ENCODE data around the gene ZNF236. TPM values are rescaled to one million over a fixed set of nuclear protein-coding genes. Genes with fewer than 3 reads are reported as not detected.

Gene ZNF236
- total RNA-seq, 2 experiments from 2014 or later = 6.6 to 16.1 TPM

DNA sequence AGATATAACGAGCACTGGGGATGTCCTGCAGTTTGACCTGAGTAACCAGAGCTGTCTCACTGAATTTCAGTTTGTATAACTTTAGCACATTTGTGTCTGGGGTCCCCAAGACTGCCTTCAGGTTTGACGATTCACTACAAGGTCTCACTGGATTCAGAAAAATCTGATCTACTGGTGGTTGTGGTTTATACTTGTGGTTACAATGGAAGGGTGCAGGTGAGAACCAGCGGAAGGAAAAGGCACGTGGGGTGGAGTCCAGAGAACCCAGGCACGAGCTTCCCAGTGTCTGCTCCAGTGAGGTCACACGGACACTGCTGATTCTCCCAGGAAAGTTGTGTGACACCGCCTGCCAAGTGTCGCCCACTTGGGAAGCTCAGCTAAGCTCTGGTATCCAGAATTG lies 126.0 kb downstream of the ZNF236 start:
- POLR2A ChIA-PET = no interaction called here
- H3K79me2 ChIP-seq (ENCODE audit: insufficient read depth, low read depth, low read length) = no peaks in the 10 kb centered on the region
- no peaks in the 10 kb centered on the region for H4K20me1 ChIP-seq (ENCODE audit: insufficient read depth, low read length)
- H3K36me3 ChIP-seq (ENCODE audit: insufficient read depth, low read length) = peaks cover 14% of the 10 kb centered on the region
- TF ChIP-seq, protein P1, sequence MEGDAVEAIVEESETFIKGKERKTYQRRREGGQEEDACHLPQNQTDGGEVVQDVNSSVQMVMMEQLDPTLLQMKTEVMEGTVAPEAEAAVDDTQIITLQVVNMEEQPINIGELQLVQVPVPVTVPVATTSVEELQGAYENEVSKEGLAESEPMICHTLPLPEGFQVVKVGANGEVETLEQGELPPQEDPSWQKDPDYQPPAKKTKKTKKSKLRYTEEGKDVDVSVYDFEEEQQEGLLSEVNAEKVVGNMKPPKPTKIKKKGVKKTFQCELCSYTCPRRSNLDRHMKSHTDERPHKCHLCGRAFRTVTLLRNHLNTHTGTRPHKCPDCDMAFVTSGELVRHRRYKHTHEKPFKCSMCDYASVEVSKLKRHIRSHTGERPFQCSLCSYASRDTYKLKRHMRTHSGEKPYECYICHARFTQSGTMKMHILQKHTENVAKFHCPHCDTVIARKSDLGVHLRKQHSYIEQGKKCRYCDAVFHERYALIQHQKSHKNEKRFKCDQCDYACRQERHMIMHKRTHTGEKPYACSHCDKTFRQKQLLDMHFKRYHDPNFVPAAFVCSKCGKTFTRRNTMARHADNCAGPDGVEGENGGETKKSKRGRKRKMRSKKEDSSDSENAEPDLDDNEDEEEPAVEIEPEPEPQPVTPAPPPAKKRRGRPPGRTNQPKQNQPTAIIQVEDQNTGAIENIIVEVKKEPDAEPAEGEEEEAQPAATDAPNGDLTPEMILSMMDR (conservative IDR thresholded peaks at IDR 0.05; ENCODE audit: low read length) = no peak
- TF ChIP-seq EZH2phosphoT487 (IDR thresholded peaks at IDR 0.05; ENCODE audit: borderline replicate concordance, low read depth, low read length) = no peak
- H3K4me3 ChIP-seq (ENCODE audit: low read depth, low read length, poor library complexity, severe bottlenecking) = no peak overlapping the region
- no peak overlapping the region for H2AFZ ChIP-seq (ENCODE audit: low read length)
- intact Hi-C loops (cut with micrococcal nuclease; ENCODE audit: unreplicated experiment) = no loop called here
- no peak for DNase-seq (ENCODE audit: low spot score)
- H3K9me3 ChIP-seq (ENCODE audit: low read length) = no peaks in the 10 kb centered on the region
- H3K27ac ChIP-seq (ENCODE audit: low read depth, low read length, poor library complexity, severe bottlenecking) = no peak overlapping the region
- H3K4me2 ChIP-seq (ENCODE audit: low read length) = no peak overlapping the region
- no peaks in the 10 kb centered on the region for H3K9me2 ChIP-seq (ENCODE audit: insufficient read depth, low read length)
- H3K4me1 ChIP-seq (ENCODE audit: insufficient read depth, low read length, poor library complexity, severe bottlenecking) = no peaks in the 10 kb centered on the region
- CTCF ChIA-PET (ENCODE audit: unreplicated experiment) = no interaction called here
- BruUV-seq (replicated peaks) = no TSS peak

DNA sequence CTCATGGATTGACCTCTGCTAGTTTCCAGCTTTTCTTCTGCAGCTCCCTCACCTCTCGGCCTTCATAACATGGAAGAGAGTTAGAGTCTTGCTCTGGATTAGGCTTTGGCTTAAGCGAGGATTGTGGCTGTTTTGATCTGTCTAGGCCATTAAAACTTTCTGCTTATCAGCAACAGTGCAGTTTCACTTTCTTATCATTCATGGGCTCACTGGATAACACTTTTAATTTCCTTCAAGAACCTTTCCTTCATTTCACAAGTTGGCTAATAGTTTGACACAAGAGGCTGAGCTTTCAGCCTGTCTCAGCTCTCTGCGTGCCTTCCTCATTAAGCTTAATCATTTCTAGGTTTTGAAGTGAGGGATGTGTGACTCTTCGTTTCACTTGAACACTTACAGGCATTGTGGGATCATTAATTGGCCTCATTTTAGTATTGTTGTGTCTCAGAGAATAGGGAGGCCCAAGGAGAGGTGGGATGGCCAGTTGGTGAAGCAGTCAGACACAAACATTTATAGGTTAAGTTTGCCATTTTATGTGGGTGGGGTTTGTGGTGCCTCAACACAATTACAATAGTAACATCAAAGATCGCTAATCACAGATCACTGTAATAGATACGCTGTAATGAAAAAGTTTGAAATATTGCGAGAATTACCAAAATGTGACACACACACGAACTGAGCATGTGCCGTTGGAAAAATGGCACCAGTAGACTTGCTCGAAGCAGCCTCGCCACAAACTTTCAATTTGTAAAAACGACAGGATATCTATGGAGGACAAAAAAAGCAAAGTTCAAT lies 129.3 kb downstream of the ZNF236 start:
- ChIA-PET CTCF (ENCODE audit: unreplicated experiment) (no interaction called here), POLR2A (no interaction called here)
- Histone ChIP-seq H3K9me2 (ENCODE audit: insufficient read depth, low read length) (no peaks in the 10 kb centered on the region), H3K4me2 (ENCODE audit: low read length) (no peak overlapping the region), H2AFZ (ENCODE audit: low read length) (no peak overlapping the region), H3K4me1 (ENCODE audit: insufficient read depth, low read length, poor library complexity, severe bottlenecking) (no peaks in the 10 kb centered on the region), H3K36me3 (ENCODE audit: insufficient read depth, low read length) (peaks cover 11% of the 10 kb centered on the region), H3K9me3 (ENCODE audit: low read length) (no peaks in the 10 kb centered on the region), H3K4me3 (ENCODE audit: low read depth, low read length, poor library complexity, severe bottlenecking) (no peak overlapping the region), H3K79me2 (ENCODE audit: insufficient read depth, low read depth, low read length) (no peaks in the 10 kb centered on the region), H3K27ac (ENCODE audit: low read depth, low read length, poor library complexity, severe bottlenecking) (no peak overlapping the region), H4K20me1 (ENCODE audit: insufficient read depth, low read length) (no peaks in the 10 kb centered on the region)
- no peak for TF ChIP-seq EZH2phosphoT487 (IDR thresholded peaks at IDR 0.05; ENCODE audit: borderline replicate concordance, low read depth, low read length)
- TF ChIP-seq, protein P1 (conservative IDR thresholded peaks at IDR 0.05; ENCODE audit: low read length) = no peak
- DNase-seq (ENCODE audit: low spot score) = no peak
- intact Hi-C loops (cut with micrococcal nuclease; ENCODE audit: unreplicated experiment) = no loop called here
- no TSS peak for BruUV-seq (replicated peaks)

DNA sequence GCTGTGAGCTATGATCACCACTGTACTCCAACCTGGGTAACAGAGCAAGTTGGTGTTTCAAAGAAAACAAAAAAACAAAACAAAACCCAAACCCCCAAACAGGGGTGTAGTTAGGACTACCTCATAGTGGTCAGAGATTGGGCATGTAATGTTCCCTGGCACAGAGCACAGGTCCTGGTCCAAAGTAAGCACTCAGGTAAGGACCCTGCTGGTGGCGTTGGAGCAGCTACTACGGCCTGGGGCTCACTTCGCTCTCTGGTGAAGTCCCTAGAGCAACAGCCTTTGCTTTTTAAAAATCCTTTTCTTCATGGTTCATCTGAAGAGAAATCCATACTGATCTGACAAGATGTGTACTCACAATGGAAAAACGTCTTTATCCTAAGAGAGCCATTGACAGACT lies 130.4 kb downstream of the ZNF236 start:
- Histone ChIP-seq H3K4me1 (ENCODE audit: insufficient read depth, low read length, poor library complexity, severe bottlenecking) (no peaks in the 10 kb centered on the region), H4K20me1 (ENCODE audit: insufficient read depth, low read length) (no peaks in the 10 kb centered on the region), H3K4me2 (ENCODE audit: low read length) (no peak overlapping the region), H2AFZ (ENCODE audit: low read length) (no peak overlapping the region), H3K9me3 (ENCODE audit: low read length) (no peaks in the 10 kb centered on the region), H3K4me3 (ENCODE audit: low read depth, low read length, poor library complexity, severe bottlenecking) (no peak overlapping the region), H3K27ac (ENCODE audit: low read depth, low read length, poor library complexity, severe bottlenecking) (no peak overlapping the region), H3K79me2 (ENCODE audit: insufficient read depth, low read depth, low read length) (no peaks in the 10 kb centered on the region), H3K36me3 (ENCODE audit: insufficient read depth, low read length) (peaks cover 8% of the 10 kb centered on the region), H3K9me2 (ENCODE audit: insufficient read depth, low read length) (no peaks in the 10 kb centered on the region)
- DNase-seq (ENCODE audit: low spot score) = no peak
- TF ChIP-seq, protein P1 (conservative IDR thresholded peaks at IDR 0.05; ENCODE audit: low read length) = no peak
- no peak for TF ChIP-seq EZH2phosphoT487 (IDR thresholded peaks at IDR 0.05; ENCODE audit: borderline replicate concordance, low read depth, low read length)
- no TSS peak for BruUV-seq (replicated peaks)
- ChIA-PET CTCF (ENCODE audit: unreplicated experiment) (no interaction called here), POLR2A (no interaction called here)
- intact Hi-C loops (cut with micrococcal nuclease; ENCODE audit: unreplicated experiment) = no loop called here
